A549 (cell line): Measurements from ENCODE around the gene ZNF280A.

Experiments used
- BHLHE40 ChIP-seq: IDR thresholded peaks from 2 replicates; pipeline ENCODE4 v1.6.1; 2012; ENCODE audit warnings: low read depth, low read length, inconsistent platforms
- CEBPB ChIP-seq, 2 experiments: fragments of >200 bp in 1 of 2; sonication (Bioruptor Twin) in 1 of 2; formaldehyde crosslinking in 1 of 2; IDR thresholded peaks; 2 replicates each; pipeline ENCODE4 v1.6.1; 2012 to 2016
- CHD2 ChIP-seq: fragments of 150-350 bp; IDR thresholded peaks from 2 replicates; pipeline ENCODE4 v1.6.1; 2014; ENCODE audit warnings: low read length; ENCODE audit not compliant: partially characterized antibody
- CTCF ChIP-seq: fragments of >200 bp; sonication (Bioruptor Twin); formaldehyde crosslinking; IDR thresholded peaks from 3 replicates; pipeline ENCODE4 v1.5.1; 2016
- EHMT2 ChIP-seq: fragments of 200-600 bp; sonication (generic); IDR thresholded peaks from 2 replicates; pipeline ENCODE4 v1.6.1; 2016; ENCODE audit warnings: antibody characterized with exemption, low read depth, mild to moderate bottlenecking, moderate library complexity
- ELK1 ChIP-seq: fragments of 150-350 bp; IDR thresholded peaks from 2 replicates; pipeline ENCODE4 v1.6.1; 2014; ENCODE audit warnings: low read depth, mild to moderate bottlenecking, low read length
- HDAC2 ChIP-seq: fragments of 200-600 bp; sonication (generic); IDR thresholded peaks from 2 replicates; pipeline ENCODE4 v1.6.1; 2016
- JUN ChIP-seq, 2 experiments: fragments of >200 bp; sonication (Bioruptor Twin); formaldehyde crosslinking; IDR thresholded peaks; 2 replicates in 1 of 2; 3 replicates in 1 of 2; pipeline ENCODE4 v1.6.1; 2016 to 2017
- POLR2A ChIP-seq: IDR thresholded peaks from 2 replicates; pipeline ENCODE4 v1.6.1; 2012; ENCODE audit warnings: mild to moderate bottlenecking, low read length
- POLR2AphosphoS2 ChIP-seq: conservative IDR thresholded peaks from 2 replicates; pipeline ENCODE4 v1.6.1; 2012; ENCODE audit warnings: low read length, improper control_type of control experiment, inconsistent platforms
- RAD21 ChIP-seq, 2 experiments: fragments of >200 bp in 1 of 2; sonication (Bioruptor Twin) in 1 of 2; formaldehyde crosslinking in 1 of 2; IDR thresholded peaks in 1 of 2; conservative IDR thresholded peaks in 1 of 2; 2 replicates in 1 of 2; 3 replicates in 1 of 2; pipeline ENCODE4 v1.6.1; 2012 to 2018; ENCODE audit warnings: inconsistent platforms in 1 of 2
- RARB ChIP-seq: fragments of 250-450 bp; sonication (Bioruptor Pico); IDR thresholded peaks from 2 replicates; pipeline ENCODE4 v1.8.0; 2021; ENCODE audit warnings: mild to moderate bottlenecking, moderate library complexity

DNA sequence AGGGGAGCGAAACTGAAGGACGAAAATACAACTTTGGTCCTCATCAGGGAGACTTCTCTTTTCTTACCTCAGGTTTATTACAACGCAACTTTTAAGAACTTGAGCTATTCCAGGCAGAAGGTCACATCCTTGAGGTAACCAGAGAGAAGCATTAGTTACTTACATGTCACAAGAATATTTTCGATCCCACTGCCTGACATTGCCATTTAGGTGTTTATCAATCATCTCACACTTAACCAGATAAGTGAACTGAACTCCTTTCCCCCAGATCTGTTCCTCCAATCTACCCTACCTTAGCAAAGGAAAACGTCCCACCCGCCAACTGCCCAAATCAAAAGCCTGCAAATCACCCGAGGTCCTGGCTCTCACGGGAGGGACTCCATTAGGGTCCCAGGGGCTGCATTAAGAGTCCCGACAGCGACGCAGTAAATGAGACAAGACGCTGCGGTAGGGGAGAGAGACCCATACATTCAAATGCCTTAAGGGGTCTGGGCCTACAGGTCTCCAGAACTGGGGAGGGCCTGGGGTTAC is 12.3 kb downstream of the ZNF280A start:
- no peak for TF ChIP-seq CTCF
- TF ChIP-seq HDAC2, result no peak
- TF ChIP-seq JUN (IDR thresholded peaks at IDR 0.05), result no peak
- no peak for TF ChIP-seq POLR2A
- no peak for TF ChIP-seq RARB (CRISPR knock-in tag)
- no peak for TF ChIP-seq BHLHE40
- no peak for TF ChIP-seq CEBPB (IDR thresholded peaks at IDR 0.05)
- no peak for TF ChIP-seq POLR2AphosphoS2
- no peak for TF ChIP-seq CHD2
- no peak for TF ChIP-seq EHMT2
- no peak for TF ChIP-seq RAD21 (conservative IDR thresholded peaks at IDR 0.05 in 1 of 2, IDR thresholded peaks at IDR 0.05 in 1 of 2)
- no peak for TF ChIP-seq ELK1
